Gastrocnemius medialis (tissue), 4 donors: ENCODE data around the gene SERTM2.

Experiments
- POLR2A ChIP-seq, 2 donors: fragments of 450-650 bp; IDR thresholded peaks; one replicate each; pipeline ENCODE4 v1.6.1; 2017; ENCODE audit warnings: antibody characterized with exemption in 2 of 2, mild to moderate bottlenecking in 2 of 2, moderate library complexity in 2 of 2
- TF ChIP-seq, protein P1 (sequence below), 5 experiments: fragments of 450-650 bp in 3 of 5; fragments of 200-600 bp in 2 of 5; sonication (generic) in 2 of 5; IDR thresholded peaks in 4 of 5; conservative IDR thresholded peaks in 1 of 5; 1 replicate in 4 of 5; 2 replicates in 1 of 5; pipeline ENCODE4 v1.5.1; 2016 to 2019; ENCODE audit warnings: antibody characterized with exemption in 5 of 5, mild to moderate bottlenecking in 3 of 5, moderate library complexity in 3 of 5

DNA sequence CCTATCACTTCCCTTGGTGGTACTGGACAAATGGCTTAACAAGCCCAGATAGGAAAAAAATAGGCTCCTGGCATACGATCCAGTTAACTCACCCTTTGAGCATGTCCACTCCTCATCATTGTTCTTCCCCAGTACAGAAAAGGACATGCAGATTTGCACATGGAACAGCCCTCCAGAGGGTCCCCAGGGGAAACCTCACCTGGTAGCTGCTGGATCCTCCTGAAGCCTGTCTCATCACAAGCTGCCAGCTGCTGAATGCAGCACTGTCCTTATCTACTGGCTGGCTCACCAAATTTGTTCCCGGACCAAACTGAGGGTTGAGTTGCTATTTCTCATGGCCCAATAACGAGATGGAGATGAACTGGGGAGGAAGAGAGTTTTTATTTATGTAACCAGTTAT, 49.4 kb downstream of the SERTM2 start:
- TF ChIP-seq POLR2A (IDR thresholded peaks at IDR 0.05): no peak
- TF ChIP-seq, protein P1, sequence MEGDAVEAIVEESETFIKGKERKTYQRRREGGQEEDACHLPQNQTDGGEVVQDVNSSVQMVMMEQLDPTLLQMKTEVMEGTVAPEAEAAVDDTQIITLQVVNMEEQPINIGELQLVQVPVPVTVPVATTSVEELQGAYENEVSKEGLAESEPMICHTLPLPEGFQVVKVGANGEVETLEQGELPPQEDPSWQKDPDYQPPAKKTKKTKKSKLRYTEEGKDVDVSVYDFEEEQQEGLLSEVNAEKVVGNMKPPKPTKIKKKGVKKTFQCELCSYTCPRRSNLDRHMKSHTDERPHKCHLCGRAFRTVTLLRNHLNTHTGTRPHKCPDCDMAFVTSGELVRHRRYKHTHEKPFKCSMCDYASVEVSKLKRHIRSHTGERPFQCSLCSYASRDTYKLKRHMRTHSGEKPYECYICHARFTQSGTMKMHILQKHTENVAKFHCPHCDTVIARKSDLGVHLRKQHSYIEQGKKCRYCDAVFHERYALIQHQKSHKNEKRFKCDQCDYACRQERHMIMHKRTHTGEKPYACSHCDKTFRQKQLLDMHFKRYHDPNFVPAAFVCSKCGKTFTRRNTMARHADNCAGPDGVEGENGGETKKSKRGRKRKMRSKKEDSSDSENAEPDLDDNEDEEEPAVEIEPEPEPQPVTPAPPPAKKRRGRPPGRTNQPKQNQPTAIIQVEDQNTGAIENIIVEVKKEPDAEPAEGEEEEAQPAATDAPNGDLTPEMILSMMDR (IDR thresholded peaks at IDR 0.05 in 4 of 5, conservative IDR thresholded peaks at IDR 0.05 in 1 of 5): no peak
